ENCODE results near the gene MRFAP1L1. TPM values are rescaled to one million over a fixed set of nuclear protein-coding genes. Genes with fewer than 3 reads are reported as not detected.

Gene MRFAP1L1
- total and polyA plus RNA-seq, 10 of the 15 experiments (the other 5 are each of a cell fraction or from before 2014, with no cell fraction given), result 30.6 to 85.1 (median 52.9) TPM

DNA sequence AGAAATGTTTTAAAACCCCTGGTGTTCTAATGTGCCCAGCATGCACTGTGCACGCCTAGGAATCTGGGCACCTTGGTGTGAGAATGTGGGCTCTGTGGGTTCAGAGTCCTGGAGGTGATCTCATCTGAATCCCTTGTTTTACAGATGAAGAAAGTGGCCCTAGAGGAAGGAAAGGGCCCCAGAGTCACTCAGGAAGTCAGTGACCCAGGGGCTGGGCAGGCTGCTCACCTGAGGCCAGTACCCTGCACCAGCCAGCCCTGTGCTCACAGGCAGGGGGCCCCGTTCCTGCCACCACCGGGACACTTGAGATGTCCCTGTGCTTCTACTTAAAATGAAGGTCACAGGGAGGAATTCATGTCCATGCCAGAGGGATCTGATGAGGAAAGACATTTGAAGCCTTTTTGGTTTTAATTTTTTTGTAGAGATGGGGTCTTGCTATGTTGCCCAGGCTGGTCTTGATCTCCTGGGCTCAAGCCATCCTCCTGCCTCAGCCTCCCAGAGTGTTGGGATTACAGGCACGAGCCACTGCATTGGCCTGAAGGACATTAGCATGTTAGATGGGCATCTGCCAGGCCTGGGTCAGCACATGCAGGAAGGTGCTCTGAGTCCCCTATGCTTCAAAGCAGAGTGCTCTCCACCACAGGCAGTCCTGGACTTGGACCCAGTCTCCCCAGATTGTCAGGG, 23.4 kb downstream of the MRFAP1L1 start:
- Histone ChIP-seq H3K27me3 (replicated peaks in 1 of 2; ENCODE audit: control insufficient read depth in 2 of 2, insufficient read depth in 2 of 2, low read length in 1 of 2) (no peaks in the 10 kb centered on the region), H3K4me2 (ENCODE audit: control insufficient read depth, insufficient read depth) (no peak overlapping the region), H3K4me1 (ENCODE audit: control insufficient read depth, insufficient read depth, low read length) (peaks cover 11% of the 10 kb centered on the region), H3K9ac (ENCODE audit: control insufficient read depth, insufficient read depth, low read length) (no peak overlapping the region), H3K9me3 (replicated peaks; ENCODE audit: control insufficient read depth, insufficient read depth, low read length) (no peaks in the 10 kb centered on the region), H3K79me2 (ENCODE audit: control insufficient read depth, insufficient read depth, low read length) (no peaks in the 10 kb centered on the region), H3K27ac (ENCODE audit: control insufficient read depth, insufficient read depth) (no peak overlapping the region), H2AFZ (ENCODE audit: control insufficient read depth, low read depth, low read length) (no peak overlapping the region), H4K20me1 (ENCODE audit: control insufficient read depth, insufficient read depth) (no peaks in the 10 kb centered on the region), H3K4me3 (no peak overlapping the region), H3K36me3 (ENCODE audit: control insufficient read depth in 2 of 2, insufficient read depth in 2 of 2, low read length in 1 of 2) (no peaks in the 10 kb centered on the region)
- intact Hi-C loops (cut with micrococcal nuclease; ENCODE audit: unreplicated experiment) (no loop called here), in situ Hi-C loops (cut with MboI) (no loop called here)
- DNase-seq (ENCODE audit: low read depth, low spot score) (no peak), FAIRE-seq (no peak), ATAC-seq (no peak)
- ChIA-PET SMC1A (ENCODE audit: uncharacterized antibody, unreplicated experiment) (no interaction called here), CTCF (no interaction called here), RAD21 (ENCODE audit: unreplicated experiment) (interaction anchor here (0.5 kb wide), 1 partner anchor 12 kb away, joined by 6 read pairs; no protein-coding TSS in a partner anchor), POLR2A (no interaction called here)
- WGBS (ENCODE audit: insufficient coverage, insufficient replicate concordance, low lambda C conversion rate, missing lambda C conversion rate), result 57% methylated on average over 4 of the region's 4 CpGs
- TF ChIP-seq MYC (IDR thresholded peaks at IDR 0.05; ENCODE audit: insufficient read depth, insufficient read length, insufficient replicate concordance, low read length, severe bottlenecking) (no peak), ZNF207 (IDR thresholded peaks at IDR 0.05; ENCODE audit: borderline replicate concordance) (no peak)
- BruUV-seq (replicated peaks), result no TSS peak

DNA sequence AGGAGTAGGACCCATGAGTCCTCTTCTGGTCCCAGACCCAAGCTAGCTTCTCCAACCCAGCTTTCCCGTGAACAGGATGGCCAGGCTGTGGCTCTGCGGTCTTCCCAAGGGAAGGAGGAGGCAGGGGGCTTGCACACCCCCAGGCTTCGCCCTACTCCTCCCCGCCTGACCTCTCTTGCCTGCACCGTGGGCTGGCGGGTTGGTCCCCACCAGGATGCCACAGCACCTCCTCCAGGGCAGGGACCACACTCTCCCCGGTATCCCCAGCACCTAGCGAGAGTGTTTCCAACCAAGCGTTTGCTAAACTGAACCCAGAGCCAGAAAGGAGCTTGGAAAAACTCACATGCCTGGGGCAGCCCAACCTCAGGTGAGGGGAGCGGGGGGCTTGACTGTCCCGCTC, 25.0 kb downstream of the MRFAP1L1 start:
- Histone ChIP-seq H3K4me1 (ENCODE audit: control insufficient read depth, insufficient read depth, low read length) (peaks cover 10% of the 10 kb centered on the region), H3K9ac (ENCODE audit: control insufficient read depth, insufficient read depth, low read length) (no peak overlapping the region), H3K36me3 (ENCODE audit: control insufficient read depth in 2 of 2, insufficient read depth in 2 of 2, low read length in 1 of 2) (no peaks in the 10 kb centered on the region), H3K4me3 (no peak overlapping the region), H4K20me1 (ENCODE audit: control insufficient read depth, insufficient read depth) (no peaks in the 10 kb centered on the region), H2AFZ (ENCODE audit: control insufficient read depth, low read depth, low read length) (no peak overlapping the region), H3K79me2 (ENCODE audit: control insufficient read depth, insufficient read depth, low read length) (no peaks in the 10 kb centered on the region), H3K27ac (ENCODE audit: control insufficient read depth, insufficient read depth) (no peak overlapping the region), H3K4me2 (ENCODE audit: control insufficient read depth, insufficient read depth) (no peak overlapping the region), H3K9me3 (replicated peaks; ENCODE audit: control insufficient read depth, insufficient read depth, low read length) (no peaks in the 10 kb centered on the region; the same call in 2 of the 3 replicates), H3K27me3 (replicated peaks in 1 of 2; ENCODE audit: control insufficient read depth in 2 of 2, insufficient read depth in 2 of 2, low read length in 1 of 2) (no peaks in the 10 kb centered on the region)
- DNase-seq (ENCODE audit: low read depth, low spot score) (no peak), FAIRE-seq (no peak), ATAC-seq (no peak)
- CTCF ChIA-PET, result no interaction called here
- TF ChIP-seq POLR2A (IDR thresholded peaks at IDR 0.05; ENCODE audit: low read depth, low read length), result no peak
- POLR2A ChIA-PET, result no interaction called here
- RAD21 ChIA-PET (ENCODE audit: unreplicated experiment), result no interaction called here
- SMC1A ChIA-PET (ENCODE audit: uncharacterized antibody, unreplicated experiment), result no interaction called here
- BruUV-seq (replicated peaks), result no TSS peak
- intact Hi-C loops (cut with micrococcal nuclease; ENCODE audit: unreplicated experiment) (no loop called here), in situ Hi-C loops (cut with MboI) (no loop called here)
- WGBS (ENCODE audit: insufficient coverage, insufficient replicate concordance, low lambda C conversion rate, missing lambda C conversion rate), result 66% methylated on average over 9 of the region's 11 CpGs

Data from GM12878 (cell line).